ENCODE measurements around the gene CDCA4.

DNA sequence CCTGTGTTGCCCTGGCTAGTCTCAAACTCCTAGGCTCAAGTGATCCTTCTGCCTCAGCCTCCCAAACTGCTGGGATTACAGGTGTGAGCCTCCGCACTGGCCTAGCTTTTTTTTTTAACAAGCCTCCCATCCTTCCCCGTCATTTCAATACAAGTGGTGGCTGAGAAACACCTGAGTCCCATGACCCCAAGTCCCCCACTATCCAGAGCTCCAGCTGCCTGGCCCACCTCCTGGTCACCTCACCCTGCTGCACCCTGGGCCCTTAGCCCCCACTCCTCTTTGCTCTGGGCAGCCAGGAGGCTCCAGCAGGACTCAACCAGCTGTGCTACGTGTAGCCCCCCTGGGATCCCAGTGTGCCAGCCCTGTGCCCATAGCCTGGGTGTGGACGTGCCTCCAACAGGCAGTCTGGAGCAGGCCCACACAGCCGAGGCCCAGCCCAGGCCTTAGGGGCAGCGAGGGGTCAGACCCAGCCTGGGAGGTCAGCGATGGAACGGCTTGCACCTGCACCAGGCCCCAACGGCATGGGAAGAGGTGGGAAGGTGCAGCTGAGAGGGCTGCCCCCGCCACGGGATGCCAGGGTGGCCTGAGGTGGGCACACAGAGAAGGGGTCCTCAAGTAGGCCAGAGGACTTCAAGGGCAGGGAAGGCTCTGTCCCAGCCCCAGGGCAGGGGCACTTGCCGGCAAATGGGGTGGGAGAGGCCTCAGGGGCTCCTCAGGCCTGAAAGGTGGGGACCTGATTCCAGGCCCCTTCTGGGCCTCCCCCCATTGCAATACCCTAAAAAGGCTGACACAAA is 49.2 kb downstream of the CDCA4 start:
- TF ChIP-seq CTCF (IDR thresholded peaks at IDR 0.05), result no peak
- no peak for TF ChIP-seq POLR2A (IDR thresholded peaks at IDR 0.05)

Measured in testis (tissue), 2 donors.